Dendritic cell treated with granulocyte-macrophage colony-stimulating factor and Interleukin-4, amounts not matched to agents 40 ng/mL and 50 ng/mL, for 4 days (primary cell): ENCODE data around the gene RFNG.

ENCODE experiments used
- H3K27ac Mint-ChIP-seq: one replicate; pipeline ENCODE4 v1.8.0; 2022; ENCODE audit warnings: mild to moderate bottlenecking, mixed read lengths
- H3K27me3 Mint-ChIP-seq: one replicate; pipeline ENCODE4 v1.8.0; 2022; ENCODE audit warnings: mild to moderate bottlenecking, mixed read lengths
- H3K36me3 Mint-ChIP-seq: one replicate; pipeline ENCODE4 v1.8.0; 2022; ENCODE audit warnings: low read depth, mixed read lengths
- H3K4me1 Mint-ChIP-seq: one replicate; pipeline ENCODE4 v1.8.0; 2022; ENCODE audit warnings: low read depth, mixed read lengths
- H3K4me3 Mint-ChIP-seq: one replicate; pipeline ENCODE4 v1.8.0; 2022; ENCODE audit warnings: mild to moderate bottlenecking, moderate library complexity, mixed read lengths
- H3K9me3 Mint-ChIP-seq: one replicate; pipeline ENCODE4 v1.8.0; 2022; ENCODE audit warnings: mixed read lengths
- intact Hi-C: fragments of 100-400 bp; cut with micrococcal nuclease; formaldehyde crosslinking; loops from one replicate; pipeline ENCODE4 v1.15.0; 2022

Gene RFNG

DNA sequence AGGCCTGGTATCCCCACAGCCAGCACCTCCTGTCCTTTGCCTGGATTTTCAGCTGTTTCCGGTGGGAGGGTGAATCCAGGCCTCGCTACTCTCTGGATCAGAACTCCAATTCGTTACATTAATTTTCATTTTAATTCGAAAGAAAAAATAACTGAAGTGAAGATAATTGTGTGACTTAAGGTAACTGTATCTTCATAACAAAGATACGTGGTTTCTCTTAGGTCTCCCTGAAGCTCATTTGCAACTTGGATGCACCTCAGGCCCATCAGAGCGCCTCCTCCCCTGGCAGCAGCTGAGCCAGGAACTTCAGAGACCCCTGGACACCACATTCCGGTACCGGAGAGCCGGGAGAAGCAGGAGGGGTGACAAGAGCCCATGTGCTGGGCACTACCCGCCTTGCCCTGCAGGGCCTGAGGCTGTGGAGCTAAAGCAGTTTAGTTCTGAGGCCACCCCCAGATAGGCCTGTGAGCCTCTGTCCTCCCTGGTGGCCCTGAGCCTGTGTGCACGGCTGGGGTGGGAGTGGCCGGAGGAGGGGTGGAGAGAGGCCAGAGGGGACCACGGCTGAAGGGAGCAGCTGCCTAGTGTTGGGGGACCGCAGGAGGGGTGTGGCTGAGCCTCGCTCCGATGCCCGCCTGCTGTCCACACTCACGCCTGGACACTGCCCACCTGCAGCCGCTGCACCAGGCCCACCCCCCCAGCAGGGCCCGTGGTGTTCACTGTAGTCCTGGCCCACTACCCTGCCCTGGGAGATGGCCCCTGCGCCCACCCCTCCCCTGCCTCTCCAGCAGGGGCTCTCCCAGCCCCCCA lies 25.4 kb upstream of the RFNG start:
- Mint-ChIP-seq H3K9me3 (no peaks in the 10 kb centered on the region), H3K36me3 (peaks cover 48% of the 10 kb centered on the region), H3K4me3 (no peak overlapping the region), H3K27me3 (peaks cover 9% of the 10 kb centered on the region), H3K4me1 (peaks cover 5% of the 10 kb centered on the region), H3K27ac (no peak overlapping the region)
- intact Hi-C loops: no loop called here

DNA sequence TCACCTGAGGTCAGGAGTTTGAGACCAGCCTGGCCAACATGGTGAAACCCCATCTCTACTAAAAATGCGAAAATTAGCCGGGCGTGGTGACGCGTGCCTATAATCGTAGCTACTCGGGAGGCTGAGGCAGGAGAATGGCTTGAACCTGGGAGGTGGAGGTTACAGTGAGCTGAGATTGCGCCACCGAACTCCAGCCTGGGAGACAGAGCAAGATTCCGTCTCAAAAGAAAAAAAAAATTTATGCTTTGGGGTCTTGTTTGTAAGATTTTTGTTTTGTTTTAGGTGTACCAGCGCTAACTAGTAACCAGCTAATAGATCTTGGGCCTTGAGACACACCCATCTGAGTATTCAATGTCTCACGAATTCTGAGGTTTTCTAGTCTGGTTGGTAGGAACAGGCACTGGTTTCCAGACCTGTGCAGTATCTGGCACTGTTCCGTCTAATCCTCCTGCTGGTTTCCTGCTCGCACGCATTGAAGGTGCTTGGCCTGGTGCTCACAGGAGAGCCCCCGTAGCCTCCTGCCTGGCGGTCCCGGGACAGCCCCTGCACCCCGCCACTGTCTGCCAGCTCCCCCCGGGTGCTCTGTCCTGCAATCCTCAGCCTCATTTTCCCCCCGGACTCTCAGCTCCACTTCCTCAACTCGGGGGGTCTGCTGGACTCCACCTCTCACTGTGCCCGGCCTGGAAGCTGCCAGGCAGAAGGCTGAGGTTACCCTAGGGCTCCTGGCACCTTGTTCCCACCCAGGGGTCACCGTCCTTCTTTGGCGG lies 24.6 kb upstream of the RFNG start:
- Mint-ChIP-seq H3K27ac (no peak overlapping the region), H3K9me3 (no peaks in the 10 kb centered on the region), H3K36me3 (peaks cover 40% of the 10 kb centered on the region), H3K27me3 (peaks cover 9% of the 10 kb centered on the region), H3K4me3 (no peak overlapping the region), H3K4me1 (peaks cover 5% of the 10 kb centered on the region)
- intact Hi-C loops: no loop called here

GRCh38 chr17:82073446-82073845 lies 21.8 kb upstream of the RFNG start:
- H3K4me1 Mint-ChIP-seq: peaks cover 5% of the 10 kb centered on the region
- intact Hi-C loops: no loop called here
- H3K36me3 Mint-ChIP-seq: peaks cover 13% of the 10 kb centered on the region
- H3K9me3 Mint-ChIP-seq: no peaks in the 10 kb centered on the region
- H3K27me3 Mint-ChIP-seq: peaks cover 9% of the 10 kb centered on the region
- H3K4me3 Mint-ChIP-seq: no peak overlapping the region
- no peak overlapping the region for H3K27ac Mint-ChIP-seq

DNA sequence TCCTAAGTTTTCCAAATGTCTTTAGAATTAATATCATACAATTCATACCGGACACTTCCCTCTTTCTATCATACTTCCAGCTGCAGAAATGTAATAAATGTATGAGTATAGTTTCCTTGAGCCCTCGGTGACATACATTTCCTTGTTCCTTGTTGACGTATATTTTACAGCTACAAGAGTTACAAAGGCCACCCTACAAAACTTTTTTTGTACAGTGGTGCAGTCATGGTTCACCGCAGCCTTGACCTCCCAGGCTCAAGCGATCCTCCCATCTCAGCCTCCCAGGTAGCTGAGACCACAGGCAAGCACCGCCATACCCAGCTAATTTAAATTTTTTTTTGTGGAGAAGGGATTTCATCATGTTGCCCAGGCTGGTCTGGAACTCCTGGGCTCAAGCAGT lies 21.2 kb upstream of the RFNG start:
- no peak overlapping the region for H3K4me3 Mint-ChIP-seq
- peaks cover 9% of the 10 kb centered on the region for H3K27me3 Mint-ChIP-seq
- H3K9me3 Mint-ChIP-seq: no peaks in the 10 kb centered on the region
- intact Hi-C loops: no loop called here
- no peaks in the 10 kb centered on the region for H3K4me1 Mint-ChIP-seq
- no peak overlapping the region for H3K27ac Mint-ChIP-seq
- H3K36me3 Mint-ChIP-seq: peaks cover 7% of the 10 kb centered on the region

DNA sequence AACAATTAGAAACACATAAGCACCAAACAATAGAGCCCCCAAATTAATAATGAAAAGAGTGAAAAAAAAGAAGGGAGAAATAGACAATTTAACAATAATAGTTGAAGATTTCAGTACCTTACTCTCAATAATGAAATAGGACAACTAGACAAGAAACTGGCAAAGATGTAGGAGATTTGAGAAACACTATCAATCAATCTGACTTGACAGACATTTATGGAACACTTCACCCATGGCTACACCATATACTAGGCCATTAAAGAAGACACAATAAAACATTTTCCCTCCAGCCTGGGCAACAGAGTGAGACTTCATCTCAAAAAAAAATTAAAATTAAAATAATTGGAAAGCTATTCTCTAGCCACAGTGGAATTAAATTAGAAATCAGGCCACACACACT lies 19.0 kb upstream of the RFNG start:
- intact Hi-C loops: no loop called here
- Mint-ChIP-seq H3K4me3 (no peak overlapping the region), H3K4me1 (peaks cover 8% of the 10 kb centered on the region), H3K36me3 (no peaks in the 10 kb centered on the region), H3K9me3 (no peaks in the 10 kb centered on the region), H3K27ac (no peak overlapping the region), H3K27me3 (peaks cover 8% of the 10 kb centered on the region)

DNA sequence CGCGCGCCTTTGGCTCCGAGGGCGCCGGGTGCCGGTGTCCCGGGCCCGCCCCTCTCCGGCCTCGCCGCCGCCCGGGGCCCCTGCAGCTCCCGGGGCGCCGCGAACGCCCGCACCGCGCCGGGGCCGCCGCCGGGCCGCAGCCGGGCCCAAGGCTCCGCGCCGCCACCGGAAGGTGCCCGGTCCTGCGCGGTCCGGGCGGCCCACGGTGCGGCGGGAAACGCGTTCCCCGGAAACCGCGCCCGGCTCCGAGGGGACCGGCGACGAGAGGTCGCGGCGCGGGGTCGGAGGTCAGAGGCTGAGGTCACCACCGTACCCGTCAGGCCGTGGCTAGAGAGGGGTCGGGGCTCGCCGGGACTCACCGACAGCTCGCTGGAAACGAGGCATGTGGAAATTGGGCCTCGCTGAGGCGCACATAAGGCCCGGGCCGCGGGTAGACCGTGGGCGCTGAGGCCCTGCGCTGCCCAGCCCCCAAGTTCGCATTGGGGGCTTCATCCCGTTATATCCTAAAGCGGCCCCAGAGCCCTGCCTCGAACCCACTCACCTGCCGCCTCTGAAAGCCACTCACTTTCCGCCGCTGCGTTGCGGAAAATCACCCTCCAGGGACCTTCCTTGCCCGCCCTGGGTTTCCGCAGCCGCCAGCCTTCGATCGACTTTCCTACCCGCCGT lies 14.2 kb upstream of the RFNG start, which contains the start of gene DUS1L:
Gene DUS1L (minus strand): TSS at position 167 of the 666 bp plus-strand sequence. CDS start 745 bp downstream, outside the sequence.
- Mint-ChIP-seq H3K27me3 (no peaks in the 10 kb centered on the region), H3K4me1 (peaks cover 19% of the 10 kb centered on the region), H3K36me3 (peaks cover 33% of the 10 kb centered on the region), H3K27ac (peak within 1 kb of the TSS; percentile 90), H3K4me3 (peak within 1 kb of the TSS; percentile 78), H3K9me3 (no peaks in the 10 kb centered on the region)
- intact Hi-C loops: no loop called here

- H3K27ac Mint-ChIP-seq: peak overlapping the region; percentile 90
- intact Hi-C loops: no loop called here
- peak overlapping the region; percentile 74 for H3K4me3 Mint-ChIP-seq
- H3K36me3 Mint-ChIP-seq: peaks cover 38% of the 10 kb centered on the region
- H3K27me3 Mint-ChIP-seq: no peaks in the 10 kb centered on the region
- peaks cover 19% of the 10 kb centered on the region for H3K4me1 Mint-ChIP-seq
- no peaks in the 10 kb centered on the region for H3K9me3 Mint-ChIP-seq
These were observed 13.6 kb upstream of the RFNG start for GRCh38 chr17:82065193-82065637.

- H3K36me3 Mint-ChIP-seq: peaks cover 44% of the 10 kb centered on the region
- no peaks in the 10 kb centered on the region for H3K27me3 Mint-ChIP-seq
- intact Hi-C loops: no loop called here
- peak overlapping the region; percentile 74 for H3K4me3 Mint-ChIP-seq
- H3K9me3 Mint-ChIP-seq: no peaks in the 10 kb centered on the region
- H3K4me1 Mint-ChIP-seq: peaks cover 19% of the 10 kb centered on the region
- H3K27ac Mint-ChIP-seq: peak overlapping the region; percentile 90
These were observed 13.0 kb upstream of the RFNG start for GRCh38 chr17:82064433-82065192.

GRCh38 chr17:82063424-82064415 lies 12.1 kb upstream of the RFNG start:
- Mint-ChIP-seq H3K4me3 (peak overlapping the region; percentile 74), H3K27ac (no peak overlapping the region), H3K27me3 (no peaks in the 10 kb centered on the region), H3K36me3 (peaks cover 53% of the 10 kb centered on the region), H3K4me1 (peaks cover 19% of the 10 kb centered on the region), H3K9me3 (no peaks in the 10 kb centered on the region)
- intact Hi-C loops: no loop called here

DNA sequence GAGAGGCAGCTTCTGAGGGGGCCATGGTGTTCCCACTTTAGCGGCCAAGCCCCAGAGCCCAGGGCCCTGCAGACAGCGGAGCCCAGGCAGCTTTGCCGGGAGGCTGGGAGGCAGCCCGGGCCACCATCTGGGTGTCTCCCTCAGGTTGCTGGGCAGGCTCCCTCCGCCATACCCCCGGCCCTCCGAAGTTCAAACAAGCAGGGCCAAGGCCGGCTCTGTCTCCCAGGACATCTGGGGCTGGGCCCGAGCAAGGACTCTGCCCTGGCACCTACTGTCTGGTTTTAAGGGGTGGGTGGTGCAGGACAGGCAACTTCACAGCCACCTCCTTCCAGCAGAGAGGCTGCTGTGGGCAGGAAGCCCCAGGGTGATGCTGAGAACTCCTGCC lies 11.4 kb upstream of the RFNG start:
- no peak overlapping the region for H3K4me3 Mint-ChIP-seq
- peaks cover 19% of the 10 kb centered on the region for H3K4me1 Mint-ChIP-seq
- H3K9me3 Mint-ChIP-seq: no peaks in the 10 kb centered on the region
- peaks cover 61% of the 10 kb centered on the region for H3K36me3 Mint-ChIP-seq
- no peaks in the 10 kb centered on the region for H3K27me3 Mint-ChIP-seq
- intact Hi-C loops: no loop called here
- H3K27ac Mint-ChIP-seq: no peak overlapping the region

- peaks cover 67% of the 10 kb centered on the region for H3K36me3 Mint-ChIP-seq
- intact Hi-C loops: no loop called here
- no peak overlapping the region for H3K4me3 Mint-ChIP-seq
- no peak overlapping the region for H3K27ac Mint-ChIP-seq
- H3K9me3 Mint-ChIP-seq: no peaks in the 10 kb centered on the region
- no peaks in the 10 kb centered on the region for H3K27me3 Mint-ChIP-seq
- peaks cover 19% of the 10 kb centered on the region for H3K4me1 Mint-ChIP-seq
These were observed 10.7 kb upstream of the RFNG start for GRCh38 chr17:82062076-82062983.
